HG02798 (cell line): ENCODE results near the gene MIDN.
A peak's percentile ranks its signal among the peaks of the same experiment; 100 is the strongest.
"Not testable (repeated sequence)": the region's sequence is repeated elsewhere in the genome, so short reads cannot be mapped to it uniquely, and the experiment has no call there.

Experiments
- ATAC-seq: cut with Tn5 transposase; IDR thresholded peaks from one replicate; pipeline ENCODE4 v1.9.1; 2021; ENCODE audit warnings: mild to moderate bottlenecking; ENCODE audit not compliant: unreplicated experiment, poor library complexity

MIDN gene

GRCh38 chr19:1244693-1245451, 3.5 kb upstream of the MIDN start:
- ATAC-seq = no peak

- no peak for ATAC-seq
Measured at GRCh38 chr19:1245494-1246264, 2.7 kb upstream of the MIDN start.

- ATAC-seq = not testable (repeated sequence)
Measured at GRCh38 chr19:1246265-1247087, 1.9 kb upstream of the MIDN start.

GRCh38 chr19:1247748-1248138, 640 bp upstream of the MIDN start:
- ATAC-seq = no peak

GRCh38 chr19:1248786-1249297, 459 bp downstream of the MIDN start:
- peak; percentile 35 for ATAC-seq

- peak; percentile 60 for ATAC-seq
Measured at GRCh38 chr19:1249298-1249989, 1.1 kb downstream of the MIDN start.

- no peak for ATAC-seq
Measured at GRCh38 chr19:1249990-1250436, 1.6 kb downstream of the MIDN start.

GRCh38 chr19:1250437-1251260, 2.3 kb downstream of the MIDN start:
- ATAC-seq = no peak

GRCh38 chr19:1251330-1252220, 3.2 kb downstream of the MIDN start:
- no peak for ATAC-seq

- no peak for ATAC-seq
Measured at GRCh38 chr19:1252221-1252820, 3.9 kb downstream of the MIDN start.

- no peak for ATAC-seq
Measured at GRCh38 chr19:1252821-1253513, 4.6 kb downstream of the MIDN start.

- no peak for ATAC-seq
Measured at GRCh38 chr19:1253514-1254080, 5.2 kb downstream of the MIDN start.

GRCh38 chr19:1254081-1254527, 5.7 kb downstream of the MIDN start:
- no peak for ATAC-seq

GRCh38 chr19:1254530-1255185, 6.3 kb downstream of the MIDN start:
- no peak for ATAC-seq

GRCh38 chr19:1255186-1256161, 7.1 kb downstream of the MIDN start:
- ATAC-seq = no peak
